Measurements from ENCODE around the gene PRPF31.

DNA sequence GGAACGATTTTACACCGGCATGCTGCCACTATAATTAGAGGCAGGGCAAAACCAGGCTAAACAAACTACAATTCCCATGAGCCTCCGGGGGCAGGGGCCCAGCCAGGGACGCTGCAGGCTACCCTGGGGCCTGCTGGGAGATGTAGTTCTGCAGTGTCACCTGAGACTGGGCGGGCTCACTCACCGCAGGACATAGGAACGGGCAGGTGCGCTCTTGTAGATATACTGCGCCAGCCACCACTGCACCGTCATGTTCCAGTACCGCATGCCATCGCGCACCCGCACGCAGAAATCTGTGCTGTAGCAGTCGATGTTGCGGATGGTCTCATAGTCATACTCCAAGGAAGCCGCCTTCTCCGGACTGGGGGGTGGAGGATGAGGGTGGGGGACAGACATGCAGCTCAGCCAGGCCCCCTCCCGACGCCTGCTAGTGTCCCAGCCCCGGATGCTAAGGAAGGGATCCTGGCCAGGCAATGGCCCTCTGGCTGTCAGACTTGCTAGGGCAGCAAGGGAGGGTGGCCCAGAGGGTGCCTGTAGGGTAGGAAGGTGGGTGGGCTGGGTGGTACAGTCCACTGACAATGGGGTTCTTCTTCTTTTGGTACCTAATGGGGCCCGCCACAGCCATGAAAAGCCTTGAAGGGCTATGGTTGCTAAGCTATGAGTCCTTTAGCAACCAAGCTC is 63.2 kb downstream of the PRPF31 start:
- TF ChIP-seq CTCF (IDR thresholded peaks at IDR 0.05; ENCODE audit: low read depth, low read length) (no peak), POLR2A (IDR thresholded peaks at IDR 0.05; ENCODE audit: extremely low read depth, insufficient read length) (no peak), MYC (IDR thresholded peaks at IDR 0.05; ENCODE audit: low read depth, low read length) (no peak)
- TF ChIP-seq, protein P1, sequence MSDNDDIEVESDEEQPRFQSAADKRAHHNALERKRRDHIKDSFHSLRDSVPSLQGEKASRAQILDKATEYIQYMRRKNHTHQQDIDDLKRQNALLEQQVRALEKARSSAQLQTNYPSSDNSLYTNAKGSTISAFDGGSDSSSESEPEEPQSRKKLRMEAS (IDR thresholded peaks at IDR 0.05; ENCODE audit: low read depth, low read length), result no peak

Data from NB4 (cell line).